ENCODE measurements around the gene SYT14.

DNA sequence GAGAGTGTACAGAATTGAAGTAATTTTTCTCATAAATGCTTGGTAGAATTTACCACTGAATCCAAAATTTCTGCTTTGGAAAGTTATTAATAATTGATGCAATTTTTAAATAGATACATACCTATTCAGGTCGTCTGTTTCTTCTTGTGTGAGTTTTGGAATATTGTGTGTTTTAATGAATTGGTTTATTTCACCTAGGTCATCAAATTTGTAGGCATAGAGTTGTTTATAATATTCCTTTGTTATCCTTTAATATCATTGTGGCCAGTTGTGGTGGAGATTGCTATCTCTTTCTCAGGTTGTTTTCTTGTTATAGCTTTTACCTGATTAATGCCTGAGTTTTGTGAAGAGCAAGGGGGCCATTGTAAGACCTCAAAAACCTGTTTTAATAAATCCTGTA, 93.5 kb downstream of the SYT14 start:
- no peak for TF ChIP-seq EZH2phosphoT487 (IDR thresholded peaks at IDR 0.05; ENCODE audit: borderline replicate concordance)
- TF ChIP-seq, protein P1, sequence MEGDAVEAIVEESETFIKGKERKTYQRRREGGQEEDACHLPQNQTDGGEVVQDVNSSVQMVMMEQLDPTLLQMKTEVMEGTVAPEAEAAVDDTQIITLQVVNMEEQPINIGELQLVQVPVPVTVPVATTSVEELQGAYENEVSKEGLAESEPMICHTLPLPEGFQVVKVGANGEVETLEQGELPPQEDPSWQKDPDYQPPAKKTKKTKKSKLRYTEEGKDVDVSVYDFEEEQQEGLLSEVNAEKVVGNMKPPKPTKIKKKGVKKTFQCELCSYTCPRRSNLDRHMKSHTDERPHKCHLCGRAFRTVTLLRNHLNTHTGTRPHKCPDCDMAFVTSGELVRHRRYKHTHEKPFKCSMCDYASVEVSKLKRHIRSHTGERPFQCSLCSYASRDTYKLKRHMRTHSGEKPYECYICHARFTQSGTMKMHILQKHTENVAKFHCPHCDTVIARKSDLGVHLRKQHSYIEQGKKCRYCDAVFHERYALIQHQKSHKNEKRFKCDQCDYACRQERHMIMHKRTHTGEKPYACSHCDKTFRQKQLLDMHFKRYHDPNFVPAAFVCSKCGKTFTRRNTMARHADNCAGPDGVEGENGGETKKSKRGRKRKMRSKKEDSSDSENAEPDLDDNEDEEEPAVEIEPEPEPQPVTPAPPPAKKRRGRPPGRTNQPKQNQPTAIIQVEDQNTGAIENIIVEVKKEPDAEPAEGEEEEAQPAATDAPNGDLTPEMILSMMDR (conservative IDR thresholded peaks at IDR 0.05; ENCODE audit: low read length) = no peak
